ENCODE measurements around the gene SRPK1. TPM values are rescaled to one million over a fixed set of nuclear protein-coding genes. Genes with fewer than 3 reads are reported as not detected.

SRPK1 gene
- total and polyA plus RNA-seq, 4 donors: 9.6 to 78.9 (median 23.6) TPM

DNA sequence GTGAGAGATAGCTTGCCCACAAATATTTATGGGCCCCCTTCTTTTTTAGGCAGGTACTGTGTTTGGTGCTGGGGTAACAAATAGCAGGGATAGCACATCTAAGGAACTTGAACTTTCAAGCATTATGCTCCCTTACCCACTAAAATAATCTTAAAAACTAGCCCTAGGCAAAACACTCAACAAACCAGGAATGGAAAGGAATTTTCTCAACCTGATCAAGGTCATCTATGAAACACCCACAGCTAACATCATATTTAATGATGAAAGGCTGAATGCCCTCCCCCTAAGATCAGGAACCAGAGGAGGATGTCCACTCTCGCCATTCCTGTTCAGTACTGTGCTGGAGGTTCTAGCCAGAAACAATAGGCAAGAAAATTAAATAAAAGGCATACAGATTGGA is 8.7 kb upstream of the SRPK1 start:
- WGBS, 2 donors: 92 to 95% methylated on average over 1 of the region's 1 CpG
- H3K27me3 ChIP-seq (ENCODE audit: control insufficient read depth in 3 of 3, insufficient read depth in 3 of 3, low read length in 2 of 3): no peaks in the 10 kb centered on the region
- H3K9ac ChIP-seq (ENCODE audit: insufficient read depth in 1 of 2, low read length in 2 of 2): no peak overlapping the region
- DNase-seq (no peak), ATAC-seq (ENCODE audit: insufficient read depth, low FRiP score) (no peak)
- TF ChIP-seq, protein P1, sequence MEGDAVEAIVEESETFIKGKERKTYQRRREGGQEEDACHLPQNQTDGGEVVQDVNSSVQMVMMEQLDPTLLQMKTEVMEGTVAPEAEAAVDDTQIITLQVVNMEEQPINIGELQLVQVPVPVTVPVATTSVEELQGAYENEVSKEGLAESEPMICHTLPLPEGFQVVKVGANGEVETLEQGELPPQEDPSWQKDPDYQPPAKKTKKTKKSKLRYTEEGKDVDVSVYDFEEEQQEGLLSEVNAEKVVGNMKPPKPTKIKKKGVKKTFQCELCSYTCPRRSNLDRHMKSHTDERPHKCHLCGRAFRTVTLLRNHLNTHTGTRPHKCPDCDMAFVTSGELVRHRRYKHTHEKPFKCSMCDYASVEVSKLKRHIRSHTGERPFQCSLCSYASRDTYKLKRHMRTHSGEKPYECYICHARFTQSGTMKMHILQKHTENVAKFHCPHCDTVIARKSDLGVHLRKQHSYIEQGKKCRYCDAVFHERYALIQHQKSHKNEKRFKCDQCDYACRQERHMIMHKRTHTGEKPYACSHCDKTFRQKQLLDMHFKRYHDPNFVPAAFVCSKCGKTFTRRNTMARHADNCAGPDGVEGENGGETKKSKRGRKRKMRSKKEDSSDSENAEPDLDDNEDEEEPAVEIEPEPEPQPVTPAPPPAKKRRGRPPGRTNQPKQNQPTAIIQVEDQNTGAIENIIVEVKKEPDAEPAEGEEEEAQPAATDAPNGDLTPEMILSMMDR (IDR thresholded peaks at IDR 0.05; ENCODE audit: control extremely low read depth, extremely low read depth): no peak
- no peak overlapping the region for H3K27ac ChIP-seq (ENCODE audit: low read depth in 1 of 2, low read length in 1 of 2)
- no peak overlapping the region for H3K4me3 ChIP-seq
- H3K36me3 ChIP-seq (ENCODE audit: control insufficient read depth in 4 of 4, insufficient read depth in 4 of 4, low read length in 4 of 4): no peaks in the 10 kb centered on the region
- no peaks in the 10 kb centered on the region for H3K4me1 ChIP-seq (ENCODE audit: control insufficient read depth in 5 of 5, insufficient read depth in 5 of 5, low read length in 5 of 5)
- no peaks in the 10 kb centered on the region for H3K9me3 ChIP-seq (ENCODE audit: control insufficient read depth in 4 of 4, insufficient read depth in 3 of 4, low read length in 3 of 4)

- ATAC-seq (ENCODE audit: insufficient read depth, low FRiP score): no peak
Measured at GRCh38 chr6:35926509-35927215, 5.8 kb upstream of the SRPK1 start.

DNA sequence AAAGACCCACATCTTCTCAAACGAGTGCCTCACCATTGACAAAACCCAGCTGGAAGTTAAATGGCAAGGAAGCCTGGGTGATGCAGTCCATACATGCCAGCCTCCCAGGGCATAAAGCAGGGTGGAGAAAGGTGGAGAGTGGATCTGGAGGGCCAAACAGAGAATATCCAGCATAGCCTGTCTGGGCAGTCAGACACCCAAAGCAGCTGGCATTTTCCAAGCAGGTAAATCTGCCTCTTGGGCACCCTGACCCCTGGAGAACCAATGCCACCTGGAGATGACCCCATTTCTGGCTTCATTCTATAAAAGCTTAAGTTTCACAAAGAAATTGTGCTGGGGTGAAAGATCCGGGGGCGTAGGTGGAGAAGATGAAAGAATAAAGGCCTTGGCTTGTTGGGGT is 5.1 kb upstream of the SRPK1 start:
- H3K36me3 ChIP-seq (ENCODE audit: control insufficient read depth in 4 of 4, insufficient read depth in 4 of 4, low read length in 4 of 4): no peaks in the 10 kb centered on the region
- H3K9ac ChIP-seq (ENCODE audit: insufficient read depth in 1 of 2, low read length in 2 of 2): no peak overlapping the region
- TF ChIP-seq, protein P1 (IDR thresholded peaks at IDR 0.05; ENCODE audit: control extremely low read depth, extremely low read depth): no peak
- WGBS, 2 donors: 88 to 97% methylated on average over 3 of the region's 3 CpGs
- DNase-seq (no peak), ATAC-seq (ENCODE audit: insufficient read depth, low FRiP score) (no peak)
- no peak overlapping the region for H3K4me3 ChIP-seq
- H3K27me3 ChIP-seq (ENCODE audit: control insufficient read depth in 3 of 3, insufficient read depth in 3 of 3, low read length in 2 of 3): no peaks in the 10 kb centered on the region
- no peak overlapping the region for H3K27ac ChIP-seq (ENCODE audit: low read depth in 1 of 2, low read length in 1 of 2)
- peaks cover 0 to 3% (median 0%) of the 10 kb centered on the region in 5 donors for H3K4me1 ChIP-seq (ENCODE audit: control insufficient read depth in 5 of 5, insufficient read depth in 5 of 5, low read length in 5 of 5)
- H3K9me3 ChIP-seq (ENCODE audit: control insufficient read depth in 4 of 4, insufficient read depth in 3 of 4, low read length in 3 of 4): no peaks in the 10 kb centered on the region

More at GRCh38 chr6:35926509-35927215, 5.8 kb upstream of the SRPK1 start:
- TF ChIP-seq, protein P1 (IDR thresholded peaks at IDR 0.05; ENCODE audit: control extremely low read depth, extremely low read depth): no peak
- Histone ChIP-seq H3K36me3 (ENCODE audit: control insufficient read depth in 4 of 4, insufficient read depth in 4 of 4, low read length in 4 of 4) (no peaks in the 10 kb centered on the region), H3K4me3 (no peak overlapping the region), H3K9me3 (ENCODE audit: control insufficient read depth in 4 of 4, insufficient read depth in 3 of 4, low read length in 3 of 4) (no peaks in the 10 kb centered on the region), H3K4me1 (ENCODE audit: control insufficient read depth in 5 of 5, insufficient read depth in 5 of 5, low read length in 5 of 5) (no peaks in the 10 kb centered on the region), H3K9ac (ENCODE audit: insufficient read depth in 1 of 2, low read length in 2 of 2) (no peak overlapping the region), H3K27me3 (ENCODE audit: control insufficient read depth in 3 of 3, insufficient read depth in 3 of 3, low read length in 2 of 3) (no peaks in the 10 kb centered on the region), H3K27ac (ENCODE audit: low read depth in 1 of 2, low read length in 1 of 2) (no peak overlapping the region)
- DNase-seq: no peak
- 84 to 95% methylated on average over 2 of the region's 2 CpGs for WGBS, 2 donors

DNA sequence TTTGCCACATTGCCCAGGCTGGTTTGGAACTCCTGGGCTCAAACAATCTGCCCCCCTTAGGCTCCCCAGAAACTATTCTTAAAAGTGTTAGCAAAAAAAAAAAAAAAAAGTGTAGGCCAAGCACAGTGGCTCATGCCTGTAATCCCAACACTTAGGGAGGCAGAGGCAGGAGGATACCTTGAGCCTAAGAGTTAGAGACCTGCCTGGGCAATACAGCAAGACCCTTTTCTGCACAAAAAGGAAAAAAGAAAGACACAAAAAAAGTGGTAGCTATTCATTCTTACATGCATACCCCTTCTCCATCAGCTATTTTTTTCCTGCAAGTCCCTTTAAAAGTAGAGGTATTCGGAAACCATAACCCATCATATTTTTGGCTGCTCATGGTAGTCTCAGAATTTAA is 3.2 kb upstream of the SRPK1 start:
- Histone ChIP-seq H3K27ac (ENCODE audit: low read depth in 1 of 2, low read length in 1 of 2) (no peak overlapping the region), H3K9ac (ENCODE audit: insufficient read depth in 1 of 2, low read length in 2 of 2) (no peak overlapping the region), H3K27me3 (ENCODE audit: control insufficient read depth in 3 of 3, insufficient read depth in 3 of 3, low read length in 2 of 3) (no peaks in the 10 kb centered on the region), H3K4me1 (ENCODE audit: control insufficient read depth in 5 of 5, insufficient read depth in 5 of 5, low read length in 5 of 5) (peaks cover 0 to 11% (median 2%) of the 10 kb centered on the region in 5 donors), H3K36me3 (ENCODE audit: control insufficient read depth in 4 of 4, insufficient read depth in 4 of 4, low read length in 4 of 4) (no peaks in the 10 kb centered on the region), H3K4me3 (no peak overlapping the region), H3K9me3 (ENCODE audit: control insufficient read depth in 4 of 4, insufficient read depth in 3 of 4, low read length in 3 of 4) (no peaks in the 10 kb centered on the region)
- no peak for DNase-seq
- WGBS, 2 donors: 92 to 96% methylated on average over 1 of the region's 1 CpG
- no peak for ATAC-seq (ENCODE audit: insufficient read depth, low FRiP score)
- TF ChIP-seq, protein P1 (IDR thresholded peaks at IDR 0.05; ENCODE audit: control extremely low read depth, extremely low read depth): no peak

Data from lung (tissue), 12 donors.